ENCODE measurements around the gene AP3B1.

The AP3B1 gene

DNA sequence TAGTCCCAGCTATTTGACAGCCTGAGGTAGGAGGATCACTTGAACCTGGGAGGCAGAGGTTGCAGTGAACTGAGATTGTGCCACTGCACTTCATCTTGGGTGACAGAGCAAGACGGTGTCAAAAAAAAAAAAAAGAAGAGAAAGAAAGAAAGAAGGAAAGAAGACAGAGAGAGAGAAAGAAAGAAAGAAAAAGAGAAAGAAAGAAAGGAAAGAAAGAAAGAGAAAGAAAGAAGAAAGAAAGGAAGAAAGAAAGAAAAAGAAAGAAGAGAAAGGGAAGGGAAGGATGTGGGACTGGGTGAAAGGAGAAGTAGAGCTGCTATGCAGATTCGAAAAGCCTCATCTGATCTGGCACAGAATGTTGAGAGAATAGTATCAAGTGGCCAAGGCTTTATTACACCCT, 42.2 kb upstream of the AP3B1 start:
- Histone ChIP-seq H3K27me3 (ENCODE audit: insufficient read depth, poor library complexity, severe bottlenecking) (no peaks in the 10 kb centered on the region), H3K27ac (replicated peaks) (no peak overlapping the region), H3K4me3 (replicated peaks; ENCODE audit: insufficient read depth, low read length) (no peak overlapping the region)
- no peak for DNase-seq (ENCODE audit: low read depth in 1 of 2, low spot score in 1 of 2)
- TF ChIP-seq POLR2AphosphoS5 (IDR thresholded peaks at IDR 0.05; ENCODE audit: low read depth) (no peak), GABPA (IDR thresholded peaks at IDR 0.05; ENCODE audit: low read depth) (no peak), SPI1 (IDR thresholded peaks at IDR 0.05; ENCODE audit: borderline replicate concordance, low read depth) (no peak)
- TF ChIP-seq, protein P1, sequence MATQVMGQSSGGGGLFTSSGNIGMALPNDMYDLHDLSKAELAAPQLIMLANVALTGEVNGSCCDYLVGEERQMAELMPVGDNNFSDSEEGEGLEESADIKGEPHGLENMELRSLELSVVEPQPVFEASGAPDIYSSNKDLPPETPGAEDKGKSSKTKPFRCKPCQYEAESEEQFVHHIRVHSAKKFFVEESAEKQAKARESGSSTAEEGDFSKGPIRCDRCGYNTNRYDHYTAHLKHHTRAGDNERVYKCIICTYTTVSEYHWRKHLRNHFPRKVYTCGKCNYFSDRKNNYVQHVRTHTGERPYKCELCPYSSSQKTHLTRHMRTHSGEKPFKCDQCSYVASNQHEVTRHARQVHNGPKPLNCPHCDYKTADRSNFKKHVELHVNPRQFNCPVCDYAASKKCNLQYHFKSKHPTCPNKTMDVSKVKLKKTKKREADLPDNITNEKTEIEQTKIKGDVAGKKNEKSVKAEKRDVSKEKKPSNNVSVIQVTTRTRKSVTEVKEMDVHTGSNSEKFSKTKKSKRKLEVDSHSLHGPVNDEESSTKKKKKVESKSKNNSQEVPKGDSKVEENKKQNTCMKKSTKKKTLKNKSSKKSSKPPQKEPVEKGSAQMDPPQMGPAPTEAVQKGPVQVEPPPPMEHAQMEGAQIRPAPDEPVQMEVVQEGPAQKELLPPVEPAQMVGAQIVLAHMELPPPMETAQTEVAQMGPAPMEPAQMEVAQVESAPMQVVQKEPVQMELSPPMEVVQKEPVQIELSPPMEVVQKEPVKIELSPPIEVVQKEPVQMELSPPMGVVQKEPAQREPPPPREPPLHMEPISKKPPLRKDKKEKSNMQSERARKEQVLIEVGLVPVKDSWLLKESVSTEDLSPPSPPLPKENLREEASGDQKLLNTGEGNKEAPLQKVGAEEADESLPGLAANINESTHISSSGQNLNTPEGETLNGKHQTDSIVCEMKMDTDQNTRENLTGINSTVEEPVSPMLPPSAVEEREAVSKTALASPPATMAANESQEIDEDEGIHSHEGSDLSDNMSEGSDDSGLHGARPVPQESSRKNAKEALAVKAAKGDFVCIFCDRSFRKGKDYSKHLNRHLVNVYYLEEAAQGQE (IDR thresholded peaks at IDR 0.05; ENCODE audit: insufficient replicate concordance, low read depth) = no peak
- TF ChIP-seq, protein P2, sequence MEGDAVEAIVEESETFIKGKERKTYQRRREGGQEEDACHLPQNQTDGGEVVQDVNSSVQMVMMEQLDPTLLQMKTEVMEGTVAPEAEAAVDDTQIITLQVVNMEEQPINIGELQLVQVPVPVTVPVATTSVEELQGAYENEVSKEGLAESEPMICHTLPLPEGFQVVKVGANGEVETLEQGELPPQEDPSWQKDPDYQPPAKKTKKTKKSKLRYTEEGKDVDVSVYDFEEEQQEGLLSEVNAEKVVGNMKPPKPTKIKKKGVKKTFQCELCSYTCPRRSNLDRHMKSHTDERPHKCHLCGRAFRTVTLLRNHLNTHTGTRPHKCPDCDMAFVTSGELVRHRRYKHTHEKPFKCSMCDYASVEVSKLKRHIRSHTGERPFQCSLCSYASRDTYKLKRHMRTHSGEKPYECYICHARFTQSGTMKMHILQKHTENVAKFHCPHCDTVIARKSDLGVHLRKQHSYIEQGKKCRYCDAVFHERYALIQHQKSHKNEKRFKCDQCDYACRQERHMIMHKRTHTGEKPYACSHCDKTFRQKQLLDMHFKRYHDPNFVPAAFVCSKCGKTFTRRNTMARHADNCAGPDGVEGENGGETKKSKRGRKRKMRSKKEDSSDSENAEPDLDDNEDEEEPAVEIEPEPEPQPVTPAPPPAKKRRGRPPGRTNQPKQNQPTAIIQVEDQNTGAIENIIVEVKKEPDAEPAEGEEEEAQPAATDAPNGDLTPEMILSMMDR (IDR thresholded peaks at IDR 0.05; ENCODE audit: insufficient read depth, low read length) = no peak

DNA sequence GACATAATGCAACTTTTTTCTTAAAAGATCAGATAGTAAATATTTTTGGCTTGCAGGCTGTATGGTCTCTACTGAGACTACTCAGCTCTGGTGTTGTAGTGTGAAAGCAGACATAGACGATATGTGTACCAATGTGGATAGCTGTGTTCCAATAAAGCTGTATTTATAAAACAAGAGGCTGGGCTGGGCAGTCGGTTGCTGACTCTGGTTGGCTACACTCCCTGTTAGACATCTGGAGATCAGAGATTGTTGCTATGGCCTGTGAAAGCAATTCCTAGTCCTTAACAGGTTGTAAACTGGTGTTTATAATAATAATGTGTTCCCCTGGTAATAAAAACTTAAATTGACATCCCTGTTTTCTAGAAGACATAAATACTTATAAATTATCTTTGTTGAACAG, 41.5 kb upstream of the AP3B1 start:
- Histone ChIP-seq H3K4me3 (replicated peaks; ENCODE audit: insufficient read depth, low read length) (no peak overlapping the region), H3K27ac (replicated peaks) (no peak overlapping the region), H3K27me3 (ENCODE audit: insufficient read depth, poor library complexity, severe bottlenecking) (no peaks in the 10 kb centered on the region)
- no peak for DNase-seq (ENCODE audit: low read depth in 1 of 2, low spot score in 1 of 2)
- TF ChIP-seq POLR2AphosphoS5 (IDR thresholded peaks at IDR 0.05; ENCODE audit: low read depth) (no peak), GABPA (IDR thresholded peaks at IDR 0.05; ENCODE audit: low read depth) (no peak), SPI1 (IDR thresholded peaks at IDR 0.05; ENCODE audit: borderline replicate concordance, low read depth) (no peak)
- TF ChIP-seq, protein P2 (IDR thresholded peaks at IDR 0.05; ENCODE audit: insufficient read depth, low read length) = no peak
- TF ChIP-seq, protein P1 (IDR thresholded peaks at IDR 0.05; ENCODE audit: insufficient replicate concordance, low read depth) = no peak

DNA sequence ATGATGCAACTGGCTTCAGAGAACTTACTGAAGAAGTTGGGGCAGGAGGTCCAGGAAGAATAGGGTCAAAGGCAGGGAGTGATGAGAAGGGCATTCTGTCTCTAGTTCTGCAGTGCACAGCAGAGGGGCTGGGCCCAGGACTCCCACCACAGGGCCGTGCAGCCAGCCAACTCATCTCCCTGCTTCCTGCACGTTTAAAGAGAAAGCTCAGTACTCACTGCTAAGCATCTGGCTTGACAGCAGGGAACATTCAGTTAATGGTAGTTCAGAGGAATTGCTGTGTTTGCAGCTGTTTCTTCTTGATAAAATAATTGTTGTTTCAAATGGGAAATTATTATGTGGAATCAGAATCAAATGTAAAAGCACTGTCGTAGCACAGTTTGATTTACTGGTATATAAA, 40.3 kb upstream of the AP3B1 start:
- H3K4me3 ChIP-seq (replicated peaks; ENCODE audit: insufficient read depth, low read length) = no peak overlapping the region
- DNase-seq (ENCODE audit: low read depth in 1 of 2, low spot score in 1 of 2) = no peak
- H3K27ac ChIP-seq (replicated peaks) = no peak overlapping the region
- TF ChIP-seq, protein P2 (IDR thresholded peaks at IDR 0.05; ENCODE audit: insufficient read depth, low read length) = no peak
- TF ChIP-seq GABPA (IDR thresholded peaks at IDR 0.05; ENCODE audit: low read depth) = no peak
- no peak for TF ChIP-seq POLR2AphosphoS5 (IDR thresholded peaks at IDR 0.05; ENCODE audit: low read depth)
- TF ChIP-seq, protein P1 (IDR thresholded peaks at IDR 0.05; ENCODE audit: insufficient replicate concordance, low read depth) = no peak
- no peak for TF ChIP-seq SPI1 (IDR thresholded peaks at IDR 0.05; ENCODE audit: borderline replicate concordance, low read depth)
- no peaks in the 10 kb centered on the region for H3K27me3 ChIP-seq (ENCODE audit: insufficient read depth, poor library complexity, severe bottlenecking)
